Stimulated activated CD8-positive, alpha-beta memory T cell treated with anti-CD3 and anti-CD28 coated beads, Interleukin-2, amount 100 ng/mL, for 48 hours (primary cell): ENCODE results near the gene HOXB5.

Source experiments
- DNase-seq, 2 donors: peaks; one replicate each; pipeline ENCODE4 v3.0.0-alpha.2; 2020; ENCODE audit warnings: low read depth in 2 of 2

Gene HOXB5

DNA sequence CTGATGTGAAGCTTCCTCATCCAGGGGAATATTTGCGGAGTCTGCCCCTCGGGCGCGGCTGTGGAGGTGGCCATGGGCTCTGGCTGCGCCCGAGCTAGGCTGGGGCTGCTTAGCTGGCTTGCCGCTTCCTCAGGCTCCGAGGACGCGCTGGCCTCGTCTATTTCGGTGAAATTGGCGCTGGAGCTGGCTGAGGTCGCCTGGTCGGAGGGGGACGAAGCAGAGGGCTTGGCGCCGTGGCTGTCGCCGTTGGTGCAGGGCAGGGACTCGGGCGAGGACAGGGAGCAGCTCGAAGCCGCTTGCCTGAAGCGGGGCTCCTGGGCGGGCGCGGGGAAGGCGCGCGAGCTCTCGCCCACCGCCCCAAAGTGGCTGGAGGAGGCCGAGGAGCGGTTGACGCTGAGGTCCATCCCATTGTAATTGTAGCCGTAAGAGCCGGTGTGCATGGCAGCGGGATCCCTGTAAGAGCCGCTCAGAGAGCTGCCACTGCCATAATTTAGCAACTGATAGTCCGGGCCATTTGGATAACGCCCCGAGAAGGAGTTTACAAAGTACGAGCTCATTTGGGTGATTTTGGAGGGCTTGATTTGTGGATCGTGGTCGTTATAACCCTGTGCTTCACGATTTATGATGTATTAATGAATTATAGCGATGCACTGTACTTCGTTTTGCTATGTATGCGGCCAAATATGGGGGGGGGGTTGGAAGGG lies at the start of gene HOXB5:
Gene HOXB5 (minus strand): TSS at position 654 of the 704 bp plus-strand sequence. CDS start 97 bp downstream, at position 557.
- DNase-seq, result no peak

DNA sequence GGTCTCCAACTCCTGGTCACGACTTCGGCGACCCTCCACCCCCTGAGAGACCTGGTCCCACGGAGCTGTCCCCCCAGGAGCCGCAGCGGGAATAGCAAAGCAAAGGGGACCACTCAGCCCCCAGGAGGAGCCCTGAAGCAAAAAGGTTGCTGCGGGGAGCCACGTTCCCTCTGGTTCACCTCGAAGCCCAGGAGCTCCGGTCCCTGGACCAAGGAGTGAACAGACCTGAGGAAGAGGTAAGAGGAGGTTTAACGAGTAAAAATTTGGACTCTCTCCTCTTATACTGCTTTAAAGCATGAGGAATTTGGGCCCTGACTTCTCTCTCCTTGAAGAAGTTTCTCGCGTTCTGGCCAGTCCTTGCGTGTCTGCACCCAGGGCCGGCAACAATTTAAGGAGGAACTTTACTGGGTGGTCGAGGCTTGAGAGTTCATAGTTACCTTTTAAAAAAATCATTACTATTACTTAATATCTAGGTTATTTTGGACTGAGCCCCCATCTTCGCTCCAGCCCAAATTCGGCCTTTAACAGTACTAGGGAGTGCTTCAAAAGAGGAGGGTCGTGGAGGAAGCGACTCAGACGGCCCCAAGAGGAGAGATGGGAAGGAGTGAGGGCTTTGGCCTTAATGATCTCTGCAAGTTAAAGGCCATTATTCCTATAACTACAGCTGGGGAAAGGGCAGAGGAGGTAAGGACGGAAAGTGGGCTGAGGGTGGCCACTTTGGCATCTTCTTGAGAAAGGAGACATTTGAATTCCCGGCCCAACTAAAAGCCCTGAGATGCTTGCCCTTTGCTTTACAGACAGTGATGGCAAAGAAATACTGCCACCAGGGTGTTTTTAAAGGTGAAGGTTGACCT lies 49.5 kb upstream of the HOXB5 start:
- no peak for DNase-seq

DNA sequence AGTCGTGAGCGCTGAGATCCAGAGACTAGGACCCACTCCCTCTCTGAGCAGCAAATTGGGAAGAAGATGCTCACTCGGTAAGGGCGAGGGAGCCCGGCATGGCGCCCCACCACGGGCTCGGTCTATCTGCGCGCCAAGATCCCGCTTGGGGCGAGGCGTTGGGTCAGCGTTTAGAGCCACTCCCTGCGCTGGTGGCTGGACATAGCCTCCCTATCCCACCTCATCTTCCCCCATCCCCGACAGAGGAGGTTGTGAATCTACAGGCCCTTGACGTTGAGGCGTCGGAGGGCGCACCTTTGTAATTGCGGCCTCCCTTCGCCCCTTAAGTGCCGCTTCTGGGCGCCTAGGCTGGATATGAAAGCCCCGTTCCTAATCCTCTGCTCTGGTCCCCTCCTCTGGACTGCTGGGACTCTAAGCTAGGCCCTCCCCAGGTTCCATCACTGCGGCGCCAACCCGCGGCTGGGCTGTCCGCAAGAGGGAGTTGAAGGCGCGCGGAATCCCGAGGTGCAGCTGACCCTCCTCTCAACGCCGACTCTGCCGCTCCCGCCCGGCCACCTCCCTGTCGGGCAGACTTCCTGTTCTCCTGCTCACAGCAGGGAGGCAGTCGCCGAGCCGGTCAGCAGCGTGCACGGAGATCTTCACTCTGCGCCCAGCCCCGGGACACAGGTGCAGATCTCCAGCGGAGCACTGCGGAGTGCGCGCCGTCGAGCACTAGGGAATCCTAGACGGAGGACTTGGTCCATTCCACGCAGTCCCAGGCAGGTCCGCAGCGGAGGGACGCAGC lies 48.7 kb upstream of the HOXB5 start:
- DNase-seq, result no peak

DNA sequence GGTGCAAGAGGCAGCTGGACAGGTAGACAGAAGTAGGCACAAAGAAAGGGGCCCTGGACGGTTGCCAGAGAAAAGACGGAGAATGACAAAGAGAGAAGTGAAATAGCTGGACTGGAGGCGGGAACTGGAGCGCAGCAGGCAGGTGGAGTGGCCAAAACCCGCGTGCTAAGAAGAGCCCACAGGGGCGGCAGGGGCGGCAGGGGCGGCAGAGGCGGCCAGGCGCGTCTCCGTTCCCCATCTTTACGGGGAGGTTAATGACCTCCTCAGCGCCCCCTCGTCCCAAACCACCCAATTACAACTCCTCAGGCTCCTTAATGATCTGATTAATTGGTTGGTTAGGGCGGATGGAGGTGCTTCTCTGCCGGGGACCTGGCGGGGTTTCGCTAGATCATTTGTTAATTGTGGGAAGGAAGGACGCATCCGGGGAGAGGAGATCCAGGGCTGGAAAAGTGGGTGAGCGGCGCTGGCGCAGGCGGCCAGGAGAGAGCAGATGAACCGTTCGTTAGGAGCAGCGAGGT lies 48.0 kb upstream of the HOXB5 start:
- DNase-seq, result no peak

DNA sequence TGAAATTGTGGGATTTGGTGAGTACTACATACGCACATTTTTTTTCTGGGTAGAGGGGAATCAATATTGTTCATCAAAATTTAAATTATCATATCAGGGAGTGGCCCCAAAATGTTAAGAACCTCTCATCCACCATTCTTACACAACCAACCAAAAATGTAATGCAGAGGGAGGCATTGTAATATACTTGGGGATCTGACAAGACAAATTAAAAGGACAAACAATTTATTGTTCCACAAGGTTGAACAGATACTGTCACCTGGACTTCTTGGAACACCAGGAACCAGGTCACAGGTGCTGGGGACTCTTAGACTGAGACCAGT lies 47.2 kb upstream of the HOXB5 start:
- DNase-seq, result no peak

DNA sequence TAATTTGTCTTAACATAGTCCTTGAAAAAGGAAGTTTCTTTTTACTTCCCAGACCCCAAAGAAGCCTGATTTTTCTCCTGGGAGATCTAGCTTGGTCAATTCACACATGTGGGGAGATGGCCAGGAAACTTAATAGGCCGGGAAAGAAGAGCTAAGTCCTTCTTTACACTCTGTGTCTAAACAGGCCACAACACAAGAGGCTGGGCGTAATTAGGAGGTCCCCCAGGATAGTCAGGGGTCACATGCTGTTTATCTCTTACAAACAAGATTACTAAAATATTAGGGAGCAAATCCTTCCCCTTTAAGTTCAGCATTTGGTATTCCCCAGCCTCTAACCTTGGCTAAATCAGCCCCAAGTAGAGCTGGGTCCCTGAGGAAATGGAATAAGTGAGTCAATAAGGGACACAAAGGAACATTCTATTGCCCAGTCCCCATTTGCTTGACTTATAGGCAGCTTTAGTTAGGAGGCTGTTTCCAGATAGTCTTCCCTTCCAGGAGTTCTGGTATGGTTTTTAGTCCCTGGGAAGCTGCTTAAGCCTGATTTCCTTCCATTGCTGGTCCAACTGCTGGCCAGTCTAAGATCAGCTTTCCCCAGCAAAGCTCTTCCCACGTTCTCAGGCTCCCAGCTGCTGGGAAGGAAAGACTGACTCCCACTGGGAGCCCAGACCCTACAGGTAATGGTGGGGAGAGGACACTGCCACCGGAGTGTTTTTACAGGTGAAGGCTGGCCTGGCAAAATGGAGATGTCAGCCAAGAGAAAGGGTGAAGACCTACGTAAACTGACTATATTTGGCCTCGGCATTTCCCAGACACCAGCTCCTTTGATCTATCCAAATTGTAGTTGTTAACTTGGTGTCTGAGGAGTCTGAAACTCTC lies 46.6 kb upstream of the HOXB5 start:
- DNase-seq, result no peak

DNA sequence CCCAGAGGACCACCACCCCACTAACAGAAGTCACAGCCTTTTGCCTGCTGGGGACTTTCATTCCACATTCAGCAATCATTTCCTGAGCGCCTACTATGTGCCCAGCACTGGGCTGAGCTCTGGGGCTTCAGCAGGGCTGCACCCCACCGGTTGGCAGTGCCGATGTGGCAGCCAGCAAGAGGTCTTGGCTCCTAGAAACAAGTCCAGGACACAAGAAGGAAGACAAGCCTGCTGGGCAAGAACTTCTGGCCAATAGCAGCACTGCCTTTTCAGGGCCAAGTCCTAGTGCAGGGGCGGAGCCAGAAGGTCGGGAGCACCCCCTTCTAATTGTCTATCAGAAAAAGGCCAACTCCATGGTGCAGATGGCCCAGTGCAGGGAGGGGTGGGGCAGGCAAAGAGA lies 45.6 kb upstream of the HOXB5 start:
- no peak for DNase-seq

DNA sequence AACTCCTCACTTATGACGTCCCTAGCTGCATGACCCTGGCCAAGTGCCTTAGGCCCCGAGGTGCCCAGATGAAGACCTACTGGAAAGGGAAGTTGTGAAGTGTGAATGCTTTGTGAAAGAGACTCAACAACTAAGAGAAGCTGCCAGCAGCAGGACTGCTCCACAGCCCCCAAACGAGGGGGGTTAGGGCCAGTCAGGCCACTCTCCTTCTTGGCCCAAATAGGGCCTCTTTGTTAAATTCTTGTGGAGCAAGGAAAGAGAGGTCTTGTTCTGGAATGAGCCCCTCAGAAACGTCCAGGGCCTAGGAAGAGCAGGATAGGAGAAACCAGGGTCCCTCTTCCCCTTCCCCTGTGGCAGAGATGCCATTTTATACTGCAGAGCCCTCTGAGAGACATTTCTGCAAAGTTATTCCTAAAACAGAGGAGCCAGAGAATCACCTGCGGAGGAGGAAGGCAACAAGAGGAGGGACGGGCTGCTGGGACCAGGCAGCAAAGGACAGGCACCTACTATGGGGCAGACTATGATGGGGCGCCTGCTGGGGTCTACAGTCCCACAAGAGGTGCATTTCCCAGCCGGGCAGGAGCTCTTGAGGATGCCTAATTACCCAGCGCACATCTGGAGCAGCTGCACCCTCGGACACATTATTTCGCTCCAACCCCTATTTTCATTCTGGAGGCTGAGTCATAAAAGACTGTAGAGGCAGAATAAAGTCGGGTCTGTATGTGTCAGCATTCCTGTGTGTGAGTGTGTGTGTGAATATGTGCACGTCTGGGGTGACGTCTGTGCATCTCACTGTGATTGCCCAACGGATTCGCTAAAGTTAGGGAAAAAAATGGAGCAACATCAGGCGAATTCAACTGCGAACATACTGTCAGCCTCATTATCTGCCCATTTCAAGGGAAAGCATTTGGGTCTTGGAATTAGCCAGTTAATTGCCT lies 44.0 kb upstream of the HOXB5 start:
- no peak for DNase-seq

DNA sequence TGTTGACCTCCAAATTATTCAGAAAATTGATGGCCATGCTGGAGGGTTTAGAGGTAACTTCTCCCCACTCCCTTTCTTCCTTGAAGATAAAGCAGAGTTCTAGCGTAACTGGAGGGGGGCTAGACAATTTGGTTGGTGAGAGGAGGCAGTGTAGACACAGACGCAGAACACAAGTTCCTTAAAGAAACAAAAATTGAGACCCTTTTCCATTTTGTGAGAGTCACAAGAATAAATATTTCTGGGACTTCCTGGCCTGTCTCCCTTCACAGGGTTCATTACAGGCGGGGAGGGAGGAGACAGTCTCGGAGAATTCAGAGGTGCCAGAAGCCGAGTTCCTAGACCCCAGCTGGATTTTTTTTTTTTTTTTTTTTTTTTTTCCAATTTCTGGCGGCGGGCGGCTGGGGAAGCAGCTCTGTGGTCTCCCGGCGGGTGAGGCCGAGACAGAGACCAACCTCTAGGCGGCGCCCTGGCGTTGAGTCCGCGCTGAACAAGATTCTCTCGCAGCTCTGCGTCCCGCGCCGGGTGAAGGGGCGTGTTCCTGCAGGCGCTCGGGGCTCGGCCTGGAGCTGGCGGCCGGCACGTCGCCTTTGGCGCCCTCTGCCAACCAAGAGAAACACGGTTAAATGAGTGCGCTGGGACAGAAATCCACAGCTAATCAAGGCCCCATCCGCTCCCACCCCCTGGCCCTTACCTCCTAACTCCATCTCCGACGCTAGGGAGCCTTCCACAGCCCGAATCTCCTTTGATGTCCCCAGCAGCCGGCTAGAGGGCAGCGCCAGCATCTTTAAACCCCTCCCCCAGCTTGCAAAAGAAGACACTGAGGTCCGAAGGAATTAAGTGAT lies 42.8 kb upstream of the HOXB5 start:
- DNase-seq, result peak; percentile 78 to 87

DNA sequence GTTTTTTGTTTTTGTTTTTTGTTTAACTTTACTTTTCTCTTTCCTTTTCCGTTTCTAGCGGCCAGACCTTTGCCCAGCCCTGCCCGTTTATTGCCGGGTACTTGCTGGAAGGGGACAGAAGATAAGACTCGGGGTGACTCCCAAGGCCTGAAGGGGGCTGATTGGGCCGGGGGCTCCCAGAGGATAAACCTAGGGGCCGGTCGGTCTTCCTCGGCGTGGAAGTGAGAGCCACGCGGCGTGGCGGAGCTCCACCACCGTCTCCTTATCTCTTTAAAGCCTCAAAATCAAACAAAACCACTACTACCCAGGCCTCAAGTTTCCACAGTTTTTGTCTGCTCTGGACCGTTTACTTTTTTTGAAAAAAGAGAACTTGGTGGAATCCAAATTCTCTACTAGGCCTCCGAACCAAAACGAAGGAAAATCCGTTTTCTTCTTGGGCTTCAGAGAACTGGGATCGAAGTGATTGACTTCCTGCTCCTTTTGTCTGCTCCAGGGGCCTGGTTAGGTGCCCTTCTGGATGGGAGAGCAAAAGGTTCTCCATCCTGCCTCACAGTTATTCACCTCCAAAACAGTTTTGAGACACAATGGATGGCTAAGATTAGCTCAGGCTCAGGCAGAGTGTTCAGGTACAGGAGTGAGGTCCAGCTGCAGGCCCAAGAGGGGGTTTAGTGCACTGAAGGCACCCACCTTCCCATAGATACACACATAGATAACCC lies 41.1 kb upstream of the HOXB5 start:
- no peak for DNase-seq

DNA sequence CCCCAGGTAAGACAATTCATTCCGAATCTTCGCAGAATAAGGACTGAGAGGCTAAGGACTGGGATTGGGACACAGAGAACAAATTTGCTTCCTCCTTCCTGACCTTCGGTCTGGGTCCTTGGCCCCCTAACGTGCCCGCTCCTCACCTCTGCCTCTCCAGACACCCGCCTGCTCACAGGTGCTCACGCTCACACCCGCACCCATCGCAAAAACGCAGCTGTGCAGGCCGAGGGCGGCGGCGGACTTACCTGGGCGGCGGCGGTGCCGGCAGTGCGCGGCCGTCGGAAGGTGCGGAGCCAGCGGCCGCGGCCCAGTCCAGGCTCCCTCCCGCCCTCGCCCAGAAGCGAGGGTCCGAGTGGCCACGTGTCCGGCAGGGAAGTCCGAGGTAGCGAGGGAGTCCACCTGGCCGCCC lies 39.7 kb upstream of the HOXB5 start:
- DNase-seq, result no peak

DNA sequence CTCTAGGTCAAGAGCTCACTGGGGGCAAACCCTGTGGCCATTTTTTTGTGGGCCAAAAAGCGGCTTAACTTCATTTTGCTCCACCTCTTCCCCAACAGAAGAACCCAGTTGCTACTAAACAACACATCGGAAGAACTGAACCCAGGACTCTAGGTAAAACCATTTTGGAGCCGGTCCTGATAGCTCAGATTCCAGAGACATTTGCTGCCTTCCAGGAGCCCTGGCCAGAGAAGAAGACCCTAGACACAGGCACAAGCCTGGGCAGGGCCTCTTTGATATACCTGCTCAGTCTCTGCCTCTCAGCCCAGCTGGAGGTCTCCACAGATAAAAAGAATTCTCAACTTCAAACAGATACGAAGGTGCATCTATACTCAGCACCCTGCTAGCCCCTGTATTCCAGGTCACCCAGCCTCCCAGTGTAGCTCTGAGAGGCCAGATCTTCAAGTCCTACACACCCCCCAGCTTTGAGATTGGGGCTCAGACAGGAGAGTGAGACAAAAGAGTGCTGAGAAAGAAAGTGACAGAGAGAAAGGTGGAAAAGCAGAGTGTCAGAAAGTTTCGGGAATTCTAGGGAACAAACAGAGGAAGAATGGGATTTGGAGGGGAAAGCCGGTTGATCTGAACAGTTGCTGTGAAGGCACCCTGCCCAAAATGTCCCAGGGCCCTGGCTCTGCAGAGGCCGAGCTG lies 39.1 kb upstream of the HOXB5 start:
- no peak for DNase-seq

DNA sequence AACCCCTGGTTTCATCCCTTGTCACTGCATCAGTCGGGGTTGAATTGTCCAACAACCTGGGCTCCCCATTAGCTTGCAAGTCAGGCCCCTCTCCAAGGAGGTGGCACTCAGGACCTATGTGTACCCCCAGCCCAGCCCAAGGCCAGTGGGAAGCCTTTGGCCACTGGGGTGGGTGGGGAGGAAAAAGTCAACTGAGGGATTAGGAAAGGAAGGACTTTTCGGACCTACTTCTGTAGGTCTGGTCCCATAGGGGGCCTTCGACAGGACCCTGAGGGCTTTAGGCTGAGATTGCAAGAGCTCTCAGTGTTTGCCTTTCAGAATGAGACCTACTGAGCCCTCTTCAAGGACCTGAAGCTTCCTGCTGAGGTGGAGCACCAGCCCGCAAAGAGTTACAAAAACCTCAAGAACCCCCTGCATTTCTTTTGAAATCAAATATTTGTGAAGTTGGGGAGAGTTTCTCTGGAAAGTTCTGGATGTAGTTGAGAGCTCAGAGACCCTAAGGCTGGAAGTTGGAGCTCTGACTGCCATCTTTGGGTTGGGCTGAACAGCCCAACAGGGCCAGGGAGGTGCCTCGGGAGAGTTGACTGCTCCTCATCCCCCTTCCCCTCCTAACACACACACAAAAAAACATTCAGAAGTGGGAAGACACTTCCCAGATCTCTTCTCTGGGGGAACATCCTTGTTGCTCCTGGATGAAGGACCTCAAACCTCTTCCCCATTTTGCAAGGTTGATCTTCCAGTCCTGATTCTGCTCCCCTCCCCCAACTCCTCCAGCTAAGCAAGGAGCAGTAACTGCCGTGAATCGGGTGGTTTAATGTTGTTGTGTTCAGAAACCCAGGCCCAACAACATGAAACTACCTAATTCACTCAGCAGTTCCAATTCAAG lies 38.4 kb upstream of the HOXB5 start:
- no peak for DNase-seq

DNA sequence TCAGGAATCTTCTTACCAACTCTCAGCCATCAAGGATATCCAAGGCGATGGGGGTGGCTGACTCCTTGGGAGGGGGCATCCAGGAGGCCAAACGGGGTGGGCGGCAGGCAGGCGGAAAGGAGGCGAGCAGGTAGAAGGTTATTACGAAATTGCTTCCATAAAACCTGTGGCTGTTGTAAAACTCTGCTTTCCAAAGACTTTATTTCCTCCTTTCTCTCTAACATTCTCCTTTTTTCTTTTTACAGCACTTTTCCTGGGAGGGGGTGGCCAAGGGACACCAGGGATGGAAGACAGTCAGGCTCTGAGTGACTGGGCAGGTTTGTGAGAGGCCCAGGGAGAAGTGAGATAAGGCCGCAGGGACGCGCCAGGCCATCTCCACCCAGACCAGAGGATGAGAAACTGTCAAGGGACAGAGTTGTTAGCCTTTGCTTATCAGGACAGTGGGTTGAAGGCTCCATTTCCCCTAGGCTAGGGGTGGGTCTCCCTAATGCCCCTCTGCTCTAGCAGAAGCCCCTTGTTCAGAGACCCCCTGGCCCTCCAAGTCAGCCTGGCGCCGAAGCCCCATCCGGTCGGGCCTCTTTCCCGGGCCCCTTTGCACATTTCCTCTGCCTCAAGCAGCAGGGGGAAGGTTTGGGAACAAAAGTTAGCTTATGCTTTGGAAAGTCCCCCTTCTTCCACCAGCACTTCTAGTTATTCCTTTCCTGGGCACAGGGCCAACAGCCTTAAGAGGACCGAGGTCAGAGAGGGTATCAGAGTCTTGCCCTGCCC lies 37.5 kb upstream of the HOXB5 start:
- DNase-seq, result no peak

DNA sequence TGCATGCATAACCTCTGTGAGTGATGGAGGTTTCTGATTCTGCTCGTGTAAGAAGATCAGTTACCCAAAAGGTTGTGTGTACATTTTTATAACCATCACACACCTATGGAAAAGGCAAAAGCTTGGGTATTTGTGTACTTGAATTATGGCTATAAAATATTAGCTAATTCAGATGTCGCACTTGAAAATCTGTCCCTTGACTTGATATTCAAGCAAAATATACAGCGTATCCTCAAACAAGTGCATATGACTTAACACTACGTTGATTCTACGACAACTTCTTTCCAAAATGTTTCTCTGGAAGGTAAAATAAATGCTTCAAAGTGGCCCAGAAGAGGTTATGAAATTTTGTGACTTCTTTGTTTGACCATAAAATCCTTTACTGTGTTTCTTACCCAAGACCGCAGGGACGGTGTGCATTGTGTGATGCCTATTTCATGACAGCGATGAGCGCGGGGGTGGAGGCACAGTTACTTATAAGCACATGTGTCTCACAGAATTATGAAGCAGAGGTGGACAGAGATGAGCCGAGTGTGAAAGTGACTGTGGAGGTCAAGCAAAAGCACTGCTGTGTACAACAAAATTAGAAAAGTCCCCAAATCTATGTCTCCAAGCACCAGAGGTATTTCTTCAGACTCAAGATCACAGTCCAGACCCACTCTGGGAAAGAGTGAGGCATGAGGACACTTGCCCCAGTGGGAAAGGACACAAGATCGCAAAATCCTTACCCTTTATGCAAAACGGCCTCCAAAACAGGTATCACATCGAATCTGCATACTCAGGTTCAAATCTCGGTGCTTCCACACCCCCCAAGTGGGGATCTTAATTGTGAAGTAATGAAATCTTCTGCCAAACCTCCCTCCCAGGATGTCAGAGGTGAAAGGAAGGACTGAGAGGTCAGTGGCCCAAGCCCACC lies 36.7 kb upstream of the HOXB5 start:
- no peak for DNase-seq
